Measurements from ENCODE around the gene IQCE. TPM values are rescaled to one million over a fixed set of nuclear protein-coding genes. Genes with fewer than 3 reads are reported as not detected.

The IQCE gene
- total and polyA plus RNA-seq, 2 experiments from 2014 or later = 14.7 to 14.9 TPM

GRCh38 chr7:2649139-2649838 is 90.5 kb downstream of the IQCE start:
- H3K79me2 ChIP-seq (ENCODE audit: insufficient read depth) = no peaks in the 10 kb centered on the region
- H3K4me2 ChIP-seq (ENCODE audit: unreplicated experiment) = no peak overlapping the region
- in situ Hi-C loops (cut with MboI) = no loop called here
- no peaks in the 10 kb centered on the region for H3K9me2 ChIP-seq (ENCODE audit: insufficient read depth)
- no peaks in the 10 kb centered on the region for H3K36me3 ChIP-seq (ENCODE audit: low read depth)
- DNase-seq = no peak
- WGBS, 2 experiments (ENCODE audit: low coverage in 1 of 2, low lambda C conversion rate in 2 of 2, missing lambda C conversion rate in 2 of 2) = 85 to 87% methylated on average over 18 of the region's 18 CpGs
- H3K4me3 ChIP-seq = no peak overlapping the region
- H2AFZ ChIP-seq = no peak overlapping the region
- no peak for TF ChIP-seq EZH2phosphoT487 (IDR thresholded peaks at IDR 0.05; ENCODE audit: insufficient read depth, low read depth)
- H3K27me3 ChIP-seq (replicated peaks; ENCODE audit: insufficient read depth) = no peaks in the 10 kb centered on the region
- H3K27ac ChIP-seq = no peak overlapping the region
- no peaks in the 10 kb centered on the region for H3K9me3 ChIP-seq (ENCODE audit: low read depth)
- no peak overlapping the region for H3K9ac ChIP-seq
- peaks cover 3% of the 10 kb centered on the region; the same call in 1 of the 2 replicates for H3K4me1 ChIP-seq (ENCODE audit: insufficient read depth)
- H4K20me1 ChIP-seq (ENCODE audit: insufficient read depth) = no peaks in the 10 kb centered on the region
- no peaks in the 10 kb centered on the region for H3F3A ChIP-seq (ENCODE audit: insufficient read depth)

- no peak overlapping the region for H3K4me3 ChIP-seq
- H3K9me2 ChIP-seq (ENCODE audit: insufficient read depth) = no peaks in the 10 kb centered on the region
- TF ChIP-seq EZH2 (IDR thresholded peaks at IDR 0.05; ENCODE audit: insufficient read depth, poor library complexity, severe bottlenecking) (no peak), EZH2phosphoT487 (IDR thresholded peaks at IDR 0.05; ENCODE audit: insufficient read depth, low read depth) (no peak)
- no peak for DNase-seq
- no peaks in the 10 kb centered on the region for H3K9me3 ChIP-seq (ENCODE audit: low read depth)
- H4K20me1 ChIP-seq (ENCODE audit: insufficient read depth) = no peaks in the 10 kb centered on the region
- no peak overlapping the region for H3K4me2 ChIP-seq (ENCODE audit: unreplicated experiment)
- peaks cover 2% of the 10 kb centered on the region; the same call in 1 of the 2 replicates for H3K4me1 ChIP-seq (ENCODE audit: insufficient read depth)
- H3K27me3 ChIP-seq (replicated peaks; ENCODE audit: insufficient read depth) = no peaks in the 10 kb centered on the region
- 87 to 93% methylated on average over 11 of the region's 11 CpGs for WGBS, 2 experiments (ENCODE audit: low coverage in 1 of 2, low lambda C conversion rate in 2 of 2, missing lambda C conversion rate in 2 of 2)
- H3K36me3 ChIP-seq (ENCODE audit: low read depth) = no peaks in the 10 kb centered on the region
- no peak overlapping the region for H3K9ac ChIP-seq
- no peak overlapping the region for H3K27ac ChIP-seq
- in situ Hi-C loops (cut with MboI) = no loop called here
- H3F3A ChIP-seq (ENCODE audit: insufficient read depth) = no peaks in the 10 kb centered on the region
- no peak overlapping the region for H2AFZ ChIP-seq
- no peaks in the 10 kb centered on the region for H3K79me2 ChIP-seq (ENCODE audit: insufficient read depth)
These were observed 91.2 kb downstream of the IQCE start for GRCh38 chr7:2649991-2650390.

GRCh38 chr7:2650451-2650850 is 91.7 kb downstream of the IQCE start:
- 81 to 85% methylated on average over 8 of the region's 8 CpGs for WGBS, 2 experiments (ENCODE audit: low coverage in 1 of 2, low lambda C conversion rate in 2 of 2, missing lambda C conversion rate in 2 of 2)
- H4K20me1 ChIP-seq (ENCODE audit: insufficient read depth) = no peaks in the 10 kb centered on the region
- H2AFZ ChIP-seq = no peak overlapping the region
- no peak for DNase-seq
- TF ChIP-seq EZH2phosphoT487 (IDR thresholded peaks at IDR 0.05; ENCODE audit: insufficient read depth, low read depth) (no peak), EZH2 (IDR thresholded peaks at IDR 0.05; ENCODE audit: insufficient read depth, poor library complexity, severe bottlenecking) (no peak)
- H3K4me2 ChIP-seq (ENCODE audit: unreplicated experiment) = no peak overlapping the region
- H3K27me3 ChIP-seq (replicated peaks; ENCODE audit: insufficient read depth) = no peaks in the 10 kb centered on the region
- no peaks in the 10 kb centered on the region for H3K9me2 ChIP-seq (ENCODE audit: insufficient read depth)
- H3K9ac ChIP-seq = no peak overlapping the region
- H3K79me2 ChIP-seq (ENCODE audit: insufficient read depth) = no peaks in the 10 kb centered on the region
- in situ Hi-C loops (cut with MboI) = no loop called here
- H3K36me3 ChIP-seq (ENCODE audit: low read depth) = no peaks in the 10 kb centered on the region
- no peak overlapping the region for H3K4me3 ChIP-seq
- H3K4me1 ChIP-seq (ENCODE audit: insufficient read depth) = no peaks in the 10 kb centered on the region
- no peaks in the 10 kb centered on the region for H3K9me3 ChIP-seq (ENCODE audit: low read depth)
- H3F3A ChIP-seq (ENCODE audit: insufficient read depth) = no peaks in the 10 kb centered on the region
- no peak overlapping the region for H3K27ac ChIP-seq

GRCh38 chr7:2651336-2651735 is 92.6 kb downstream of the IQCE start:
- H4K20me1 ChIP-seq (ENCODE audit: insufficient read depth) = no peaks in the 10 kb centered on the region
- WGBS, 2 experiments (ENCODE audit: low coverage in 1 of 2, low lambda C conversion rate in 2 of 2, missing lambda C conversion rate in 2 of 2) = 88 to 89% methylated on average over 11 to 15 of the region's 15 CpGs

More at GRCh38 chr7:2651336-2651735, 92.6 kb downstream of the IQCE start:
- H3K4me3 ChIP-seq = no peak overlapping the region
- H3K9me3 ChIP-seq (ENCODE audit: low read depth) = no peaks in the 10 kb centered on the region
- H3F3A ChIP-seq (ENCODE audit: insufficient read depth) = no peaks in the 10 kb centered on the region
- H3K27me3 ChIP-seq (replicated peaks; ENCODE audit: insufficient read depth) = no peaks in the 10 kb centered on the region
- in situ Hi-C loops (cut with MboI) = no loop called here
- H3K9me2 ChIP-seq (ENCODE audit: insufficient read depth) = no peaks in the 10 kb centered on the region
- no peaks in the 10 kb centered on the region for H3K79me2 ChIP-seq (ENCODE audit: insufficient read depth)
- no peak overlapping the region for H3K9ac ChIP-seq
- TF ChIP-seq EZH2phosphoT487 (IDR thresholded peaks at IDR 0.05; ENCODE audit: insufficient read depth, low read depth) = no peak
- TF ChIP-seq EZH2 (IDR thresholded peaks at IDR 0.05; ENCODE audit: insufficient read depth, poor library complexity, severe bottlenecking) = no peak
- no peak for DNase-seq
- H3K4me1 ChIP-seq (ENCODE audit: insufficient read depth) = no peaks in the 10 kb centered on the region
- no peak overlapping the region for H3K4me2 ChIP-seq (ENCODE audit: unreplicated experiment)
- no peak overlapping the region for H3K27ac ChIP-seq
- no peaks in the 10 kb centered on the region for H3K36me3 ChIP-seq (ENCODE audit: low read depth)
- H2AFZ ChIP-seq = no peak overlapping the region

All from GM23248 (cell line).